ENCODE measurements around the gene RAB11FIP3.

RAB11FIP3 gene

DNA sequence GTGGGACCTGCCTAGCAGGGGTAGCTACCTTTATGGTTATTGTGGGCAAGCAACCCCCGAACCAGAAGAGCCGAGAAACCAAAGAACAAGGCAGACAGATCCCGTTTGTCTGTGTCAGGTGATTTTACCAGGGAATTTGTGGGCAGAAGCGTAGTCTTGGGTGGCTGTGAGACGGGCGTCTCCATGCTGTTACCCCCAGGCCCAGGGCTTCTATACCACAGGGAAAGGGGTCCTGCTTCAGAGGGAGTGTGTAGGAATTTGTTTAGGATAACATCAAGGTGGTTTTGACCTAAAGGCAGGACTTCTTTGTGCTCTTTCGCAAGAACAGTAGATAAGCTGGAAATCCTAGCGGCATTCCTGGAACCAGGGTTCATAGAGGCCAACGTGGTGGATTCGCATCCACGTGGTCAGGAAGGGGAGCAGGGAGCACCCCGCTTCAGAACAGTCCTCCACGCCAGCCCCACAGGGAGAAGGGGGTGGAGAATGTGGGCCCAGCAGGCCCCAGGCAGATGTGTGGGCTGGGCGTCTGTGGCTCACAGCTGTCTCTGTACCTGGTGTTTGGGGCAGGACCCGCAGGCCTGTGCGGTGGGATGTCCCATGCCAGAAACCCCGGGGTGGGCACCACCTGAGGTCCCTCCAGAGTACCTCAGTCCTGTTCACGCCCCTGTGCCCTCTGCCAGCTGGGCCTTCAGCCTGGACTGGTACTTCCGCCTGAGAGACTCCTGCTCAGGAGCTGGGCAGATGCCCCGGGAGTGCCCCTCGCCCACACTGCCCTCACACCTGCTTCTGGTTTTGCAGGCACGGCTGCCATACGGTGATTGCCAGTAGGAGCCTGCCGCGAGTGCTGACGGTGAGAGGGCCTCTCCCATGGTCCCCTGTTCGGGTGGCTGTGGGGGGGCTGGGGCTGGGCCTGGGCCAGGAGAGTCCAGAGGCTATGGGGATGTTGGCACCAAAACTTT is 19.6 kb upstream of the RAB11FIP3 start:
- 0 out of 2 replicates have a peak, but pooled peaks cover 5% of the 10 kb centered on the region for H3K4me1 ChIP-seq (ENCODE audit: control insufficient read depth, low read length)
- TF ChIP-seq EZH2phosphoT487 (IDR thresholded peaks at IDR 0.05; ENCODE audit: borderline replicate concordance, low read length): no peak
- H4K20me1 ChIP-seq (ENCODE audit: control insufficient read depth, insufficient read depth, low read depth, low read length): no peaks in the 10 kb centered on the region
- H3K79me2 ChIP-seq (ENCODE audit: control insufficient read depth, low read length): peaks cover 4% of the 10 kb centered on the region
- H3K36me3 ChIP-seq (ENCODE audit: control insufficient read depth, low read length): peaks cover 3% of the 10 kb centered on the region; the same call in 1 of the 2 replicates
- H3K27ac ChIP-seq (ENCODE audit: low read depth, low read length): no peak overlapping the region
- no peak overlapping the region for H3K4me2 ChIP-seq (ENCODE audit: low read length)
- H3K9me2 ChIP-seq (replicated peaks; ENCODE audit: control insufficient read depth, low read length): no peaks in the 10 kb centered on the region
- H3F3A ChIP-seq (ENCODE audit: control insufficient read depth, insufficient read depth): no peaks in the 10 kb centered on the region; the same call in 1 of the 2 replicates
- H3K4me3 ChIP-seq (ENCODE audit: low read length): no peak overlapping the region
- no peaks in the 10 kb centered on the region for H3K27me3 ChIP-seq (ENCODE audit: control insufficient read depth, low read length)
- H3K9me3 ChIP-seq (ENCODE audit: control insufficient read depth, insufficient read depth, low read length): no peaks in the 10 kb centered on the region

DNA sequence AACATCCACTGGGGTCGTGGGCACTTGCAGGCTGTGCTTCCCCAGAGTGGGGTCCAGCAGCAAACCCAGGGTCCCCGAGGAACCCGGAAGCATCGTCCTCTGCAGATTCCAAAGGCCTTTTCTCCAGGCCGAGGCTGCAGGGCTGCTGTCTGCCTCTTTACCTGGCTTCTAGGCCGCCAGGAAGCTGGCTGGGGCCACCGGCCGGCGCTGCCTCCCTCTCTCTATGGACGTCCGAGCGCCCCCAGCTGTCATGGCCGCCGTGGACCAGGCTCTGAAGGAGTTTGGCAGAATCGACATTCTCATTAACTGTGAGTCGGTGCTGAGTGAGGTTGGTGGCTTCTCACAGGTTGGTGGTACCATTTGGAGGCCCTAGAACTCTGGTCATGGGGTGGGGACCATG is 18.2 kb upstream of the RAB11FIP3 start:
- Histone ChIP-seq H3K79me2 (ENCODE audit: control insufficient read depth, low read length) (no peaks in the 10 kb centered on the region), H3K36me3 (ENCODE audit: control insufficient read depth, low read length) (no peaks in the 10 kb centered on the region), H3K4me3 (ENCODE audit: low read length) (no peak overlapping the region), H3K27ac (ENCODE audit: low read depth, low read length) (no peak overlapping the region), H3K4me1 (ENCODE audit: control insufficient read depth, low read length) (0 out of 2 replicates have a peak, but pooled peaks cover 3% of the 10 kb centered on the region), H3K4me2 (ENCODE audit: low read length) (no peak overlapping the region), H3K27me3 (ENCODE audit: control insufficient read depth, low read length) (no peaks in the 10 kb centered on the region), H4K20me1 (ENCODE audit: control insufficient read depth, insufficient read depth, low read depth, low read length) (no peaks in the 10 kb centered on the region), H3K9me3 (ENCODE audit: control insufficient read depth, insufficient read depth, low read length) (no peaks in the 10 kb centered on the region), H3K9me2 (replicated peaks; ENCODE audit: control insufficient read depth, low read length) (no peaks in the 10 kb centered on the region), H3F3A (ENCODE audit: control insufficient read depth, insufficient read depth) (no peaks in the 10 kb centered on the region; the same call in 1 of the 2 replicates)
- TF ChIP-seq, protein P1, sequence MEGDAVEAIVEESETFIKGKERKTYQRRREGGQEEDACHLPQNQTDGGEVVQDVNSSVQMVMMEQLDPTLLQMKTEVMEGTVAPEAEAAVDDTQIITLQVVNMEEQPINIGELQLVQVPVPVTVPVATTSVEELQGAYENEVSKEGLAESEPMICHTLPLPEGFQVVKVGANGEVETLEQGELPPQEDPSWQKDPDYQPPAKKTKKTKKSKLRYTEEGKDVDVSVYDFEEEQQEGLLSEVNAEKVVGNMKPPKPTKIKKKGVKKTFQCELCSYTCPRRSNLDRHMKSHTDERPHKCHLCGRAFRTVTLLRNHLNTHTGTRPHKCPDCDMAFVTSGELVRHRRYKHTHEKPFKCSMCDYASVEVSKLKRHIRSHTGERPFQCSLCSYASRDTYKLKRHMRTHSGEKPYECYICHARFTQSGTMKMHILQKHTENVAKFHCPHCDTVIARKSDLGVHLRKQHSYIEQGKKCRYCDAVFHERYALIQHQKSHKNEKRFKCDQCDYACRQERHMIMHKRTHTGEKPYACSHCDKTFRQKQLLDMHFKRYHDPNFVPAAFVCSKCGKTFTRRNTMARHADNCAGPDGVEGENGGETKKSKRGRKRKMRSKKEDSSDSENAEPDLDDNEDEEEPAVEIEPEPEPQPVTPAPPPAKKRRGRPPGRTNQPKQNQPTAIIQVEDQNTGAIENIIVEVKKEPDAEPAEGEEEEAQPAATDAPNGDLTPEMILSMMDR (IDR thresholded peaks at IDR 0.05; ENCODE audit: low read depth, low read length, poor library complexity, severe bottlenecking): no peak
- no peak for TF ChIP-seq EZH2phosphoT487 (IDR thresholded peaks at IDR 0.05; ENCODE audit: borderline replicate concordance, low read length)

DNA sequence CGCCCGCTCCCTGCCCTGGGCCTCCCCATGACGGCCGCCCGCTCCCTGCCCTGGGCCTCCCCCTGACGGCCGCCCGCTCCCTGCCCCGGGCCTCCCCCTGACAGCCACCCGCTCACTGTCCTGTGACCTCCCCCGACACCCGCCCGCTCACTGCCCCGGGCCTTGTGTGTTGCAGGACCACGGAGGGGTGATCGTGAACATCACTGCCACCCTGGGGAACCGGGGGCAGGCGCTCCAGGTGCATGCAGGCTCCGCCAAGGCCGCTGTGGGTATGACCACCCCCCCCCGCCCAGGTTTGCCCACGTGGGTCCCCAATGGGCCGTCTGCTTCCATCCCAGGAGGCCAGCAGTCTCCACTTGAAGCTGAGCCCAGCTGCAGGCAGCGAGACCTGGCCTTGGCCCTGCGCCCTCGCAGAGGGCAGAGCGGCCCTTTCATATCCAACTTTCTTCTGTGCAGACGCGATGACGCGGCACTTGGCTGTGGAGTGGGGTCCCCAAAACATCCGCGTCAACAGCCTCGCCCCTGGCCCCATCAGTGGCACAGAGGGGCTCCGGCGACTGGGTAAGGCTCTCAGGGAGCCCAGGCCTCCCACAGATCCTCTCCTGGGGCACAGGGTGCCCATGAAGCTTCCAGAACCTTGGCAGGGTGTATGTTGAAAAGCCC is 14.8 kb upstream of the RAB11FIP3 start:
- no peak overlapping the region for H3K4me3 ChIP-seq (ENCODE audit: low read length)
- H3K27me3 ChIP-seq (ENCODE audit: control insufficient read depth, low read length): no peaks in the 10 kb centered on the region
- no peaks in the 10 kb centered on the region for H3K9me2 ChIP-seq (replicated peaks; ENCODE audit: control insufficient read depth, low read length)
- H3K27ac ChIP-seq (ENCODE audit: low read depth, low read length): no peak overlapping the region
- no peaks in the 10 kb centered on the region for H3F3A ChIP-seq (ENCODE audit: control insufficient read depth, insufficient read depth)
- H3K4me2 ChIP-seq (ENCODE audit: low read length): no peak overlapping the region
- H3K79me2 ChIP-seq (ENCODE audit: control insufficient read depth, low read length): no peaks in the 10 kb centered on the region
- no peaks in the 10 kb centered on the region for H4K20me1 ChIP-seq (ENCODE audit: control insufficient read depth, insufficient read depth, low read depth, low read length)
- no peaks in the 10 kb centered on the region for H3K9me3 ChIP-seq (ENCODE audit: control insufficient read depth, insufficient read depth, low read length)
- no peak for TF ChIP-seq EZH2phosphoT487 (IDR thresholded peaks at IDR 0.05; ENCODE audit: borderline replicate concordance, low read length)
- TF ChIP-seq, protein P1 (IDR thresholded peaks at IDR 0.05; ENCODE audit: low read depth, low read length, poor library complexity, severe bottlenecking): no peak
- no peaks in the 10 kb centered on the region for H3K4me1 ChIP-seq (ENCODE audit: control insufficient read depth, low read length)
- H3K36me3 ChIP-seq (ENCODE audit: control insufficient read depth, low read length): no peaks in the 10 kb centered on the region
